Fibroblast of upper back skin (primary cell): ENCODE data around the gene CTNND2.

Experiments
- DNase-seq: peaks from one replicate; pipeline ENCODE4 v3.0.0-alpha.2; 2013

Gene CTNND2

DNA sequence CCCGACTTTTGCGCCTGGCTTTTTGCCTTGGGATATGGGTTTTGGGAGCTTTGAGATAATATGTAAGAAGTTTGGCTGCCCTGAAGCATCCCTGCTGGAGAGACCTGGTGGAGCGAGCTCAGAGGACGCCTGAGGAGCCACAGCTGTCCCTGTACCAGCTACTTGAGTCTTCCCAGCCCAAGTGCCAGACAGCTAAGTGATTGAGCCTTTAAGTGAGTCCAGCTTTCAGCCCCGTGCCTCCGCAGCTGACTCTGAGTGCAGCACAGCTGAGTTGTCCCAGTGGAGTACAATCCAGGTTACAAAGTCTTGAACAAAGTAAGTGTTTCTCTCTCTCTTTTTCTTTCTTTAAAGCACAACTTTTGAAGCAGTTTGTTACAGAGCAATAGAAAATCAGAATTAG, 939.4 kb downstream of the CTNND2 start:
- no peak for DNase-seq

DNA sequence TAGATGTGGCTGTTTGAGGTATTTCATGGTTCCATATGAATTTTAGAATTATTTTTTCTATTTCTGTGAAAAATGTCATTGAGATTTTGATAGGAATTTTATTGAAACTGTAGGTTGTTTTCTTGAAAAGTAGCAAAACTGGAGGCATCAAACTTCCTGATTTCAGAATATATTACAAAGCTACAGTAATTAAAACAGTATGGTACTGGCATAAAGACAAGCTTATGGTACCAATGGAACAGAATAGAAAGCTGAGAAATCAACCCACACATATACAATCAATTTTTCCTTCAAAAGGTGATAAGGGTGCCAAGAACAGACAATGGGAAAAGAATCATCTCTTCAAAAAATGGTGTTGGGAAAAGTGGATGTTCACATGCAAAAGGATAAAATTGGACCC, 945.5 kb downstream of the CTNND2 start:
- no peak for DNase-seq

DNA sequence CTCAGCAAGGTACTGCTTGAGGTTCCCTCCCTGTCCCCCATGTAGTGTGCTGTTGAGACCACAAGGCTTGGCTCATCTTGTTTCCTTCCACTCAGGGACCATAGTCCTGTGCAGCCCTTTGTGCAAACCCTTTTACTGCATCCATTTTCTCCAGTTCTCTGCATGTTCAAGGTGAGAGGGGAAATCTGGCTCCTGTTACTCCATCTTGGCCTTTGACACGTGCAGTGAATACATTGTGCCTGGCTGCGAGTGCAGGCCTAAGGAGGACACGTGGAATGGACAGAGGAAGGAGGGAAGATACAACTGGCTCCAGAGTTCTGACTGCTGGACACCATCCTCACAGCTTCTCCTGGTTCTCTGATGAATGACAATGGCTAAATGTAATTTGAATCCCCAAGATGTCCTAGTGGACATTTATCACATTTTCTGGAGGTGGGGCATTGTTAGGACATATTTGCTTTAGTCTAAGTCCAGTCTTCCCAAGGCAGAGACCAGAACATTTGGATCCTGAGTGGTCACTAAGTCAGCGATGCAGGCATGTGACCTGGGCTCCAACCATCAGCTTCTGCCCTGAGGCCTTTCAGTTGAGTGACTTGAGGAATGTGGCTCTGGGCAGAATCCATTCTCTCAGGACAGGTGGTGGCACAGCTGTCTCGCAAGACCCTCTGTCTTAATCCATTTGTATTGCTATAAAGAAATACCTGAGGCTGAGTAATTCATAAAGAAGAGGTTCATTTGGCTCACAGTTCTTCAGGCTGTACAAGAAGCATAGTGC, 954.2 kb downstream of the CTNND2 start:
- no peak for DNase-seq

DNA sequence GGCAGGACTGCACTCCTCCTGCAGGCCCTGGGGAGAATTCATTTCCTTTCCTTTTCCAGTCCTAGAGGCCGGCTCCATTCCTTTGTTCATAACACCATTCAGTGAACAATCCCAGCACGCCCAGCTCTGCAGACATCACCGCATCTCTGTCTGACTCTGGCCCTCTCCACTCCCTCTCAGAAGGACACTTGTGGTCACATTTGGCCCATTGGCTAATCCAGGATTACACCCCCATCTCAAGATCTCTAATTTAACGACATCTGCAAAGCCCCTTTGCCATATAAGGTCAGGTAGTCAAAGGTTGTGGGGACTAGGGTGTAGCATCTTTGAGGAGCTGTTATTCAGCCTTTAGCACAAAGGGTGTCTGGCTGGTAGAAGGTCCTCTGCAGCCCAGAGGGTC, 958.2 kb downstream of the CTNND2 start:
- DNase-seq = no peak

DNA sequence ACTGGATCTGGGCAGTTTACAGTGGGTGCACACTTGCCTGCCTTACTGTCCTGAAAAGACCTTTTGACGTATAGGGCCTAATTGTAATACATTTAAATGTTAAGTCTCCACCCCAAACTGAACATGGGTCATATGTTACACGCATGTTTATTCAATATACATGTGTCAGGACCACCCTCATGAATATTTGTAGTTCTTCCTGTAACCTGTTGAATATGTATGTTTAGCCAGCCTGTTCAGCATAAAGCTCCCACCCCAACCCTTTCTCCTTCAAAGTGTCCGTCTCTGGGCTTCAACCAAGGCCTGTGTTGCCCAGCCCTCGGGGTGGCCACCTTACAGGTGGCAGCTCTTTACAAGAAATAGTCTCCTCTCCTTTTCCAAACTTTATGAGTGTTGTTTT, 962.3 kb downstream of the CTNND2 start:
- no peak for DNase-seq

DNA sequence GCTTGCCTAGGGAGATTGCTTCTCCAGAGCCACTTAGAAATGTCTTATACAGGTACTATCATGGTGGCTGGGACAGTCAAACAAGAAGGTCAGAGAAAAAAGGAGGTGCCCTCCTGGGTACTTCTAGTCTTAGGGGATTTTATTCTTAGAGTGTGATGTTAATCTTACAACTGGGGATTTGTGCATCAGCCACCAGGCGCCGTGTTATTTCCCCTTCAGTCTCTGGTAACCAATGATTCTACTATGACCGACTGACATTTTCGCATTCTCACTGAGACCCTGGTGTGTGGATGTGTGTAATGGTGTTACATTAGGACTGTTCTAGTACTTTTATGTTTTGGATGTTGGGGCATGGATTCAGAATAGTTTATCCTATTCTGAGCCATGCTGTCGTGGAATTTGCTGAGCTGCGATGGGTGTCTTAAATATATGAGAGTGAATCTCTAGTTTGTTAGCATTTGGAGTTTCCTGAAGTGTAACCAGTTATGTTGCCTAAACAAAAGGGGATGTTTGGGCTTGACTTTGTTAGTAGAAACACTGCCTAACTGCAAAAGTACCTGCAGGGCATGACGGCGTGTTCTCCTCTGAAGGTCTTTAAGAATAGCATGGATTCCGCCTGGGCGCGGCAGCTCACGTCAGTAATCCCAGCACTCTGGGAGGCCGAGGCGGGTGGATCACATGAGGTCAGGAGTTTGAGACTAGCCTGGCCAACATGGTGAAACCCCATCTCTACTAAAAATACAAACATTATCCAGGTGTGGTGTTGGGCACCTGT, 968.0 kb downstream of the CTNND2 start:
- DNase-seq = no peak

DNA sequence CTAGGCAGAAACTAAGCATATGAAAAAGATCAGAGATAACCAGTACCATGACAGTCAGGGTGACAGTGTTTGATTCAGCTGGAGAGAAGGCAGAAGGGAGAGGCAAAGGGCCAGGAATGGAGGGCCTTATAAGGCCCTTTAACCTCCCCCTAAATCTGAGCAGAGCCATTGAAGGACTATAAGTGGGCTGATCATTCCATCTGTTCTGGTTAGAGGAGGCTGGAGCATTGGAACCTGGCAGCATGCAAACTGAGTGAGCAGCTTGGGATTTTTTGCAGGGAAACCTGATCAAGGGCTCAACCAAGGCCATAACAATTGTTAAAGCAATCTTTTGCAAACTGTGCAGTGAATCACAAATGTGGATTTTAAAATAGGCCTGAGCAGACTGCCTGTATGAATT, 968.7 kb downstream of the CTNND2 start:
- DNase-seq = no peak

DNA sequence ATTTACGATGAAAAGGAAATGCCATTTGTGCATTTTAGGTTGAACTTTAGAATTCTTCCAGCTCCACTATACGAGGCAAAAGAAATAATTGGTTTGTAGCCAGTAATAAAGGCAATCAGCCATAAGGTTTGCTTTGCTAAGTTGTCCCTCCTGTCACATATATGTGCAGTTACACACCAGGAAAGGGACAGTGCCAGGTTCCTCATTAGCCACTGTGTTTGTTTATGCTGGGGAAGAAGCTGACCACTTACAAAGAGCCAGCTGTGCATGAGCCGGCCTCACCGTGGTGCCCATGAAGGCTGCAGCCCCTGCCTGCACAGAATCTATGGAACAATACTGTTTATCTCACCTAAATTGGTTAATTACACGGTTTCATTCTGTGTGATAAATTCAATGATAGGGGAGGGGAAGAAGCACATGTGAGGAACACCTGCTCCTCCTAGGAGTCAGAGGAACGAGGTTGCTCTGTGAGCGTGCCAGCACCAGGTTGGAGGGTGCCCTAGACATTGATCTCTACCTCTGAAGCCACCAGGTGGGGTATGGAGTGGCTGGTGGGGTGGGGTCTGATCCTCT, 969.4 kb downstream of the CTNND2 start:
- no peak for DNase-seq

DNA sequence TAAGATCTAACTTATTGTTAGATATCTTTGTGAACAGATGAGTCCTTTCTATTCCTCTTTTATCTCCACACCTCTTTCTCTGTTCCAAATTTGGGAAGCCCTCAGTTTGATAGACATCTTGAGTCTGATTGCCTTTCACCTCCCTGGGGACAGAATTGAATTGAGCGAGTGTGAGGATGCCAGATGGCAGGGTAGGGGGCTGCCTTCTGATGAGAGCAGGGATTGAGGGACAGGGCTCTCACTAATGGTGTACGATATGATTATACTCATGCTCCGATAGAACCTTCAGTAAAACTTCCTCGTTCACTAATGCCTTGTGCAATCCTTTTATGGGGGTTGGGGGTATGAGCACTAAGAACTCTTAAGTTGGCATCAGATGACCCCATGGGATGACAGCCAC, 971.1 kb downstream of the CTNND2 start:
- no peak for DNase-seq

DNA sequence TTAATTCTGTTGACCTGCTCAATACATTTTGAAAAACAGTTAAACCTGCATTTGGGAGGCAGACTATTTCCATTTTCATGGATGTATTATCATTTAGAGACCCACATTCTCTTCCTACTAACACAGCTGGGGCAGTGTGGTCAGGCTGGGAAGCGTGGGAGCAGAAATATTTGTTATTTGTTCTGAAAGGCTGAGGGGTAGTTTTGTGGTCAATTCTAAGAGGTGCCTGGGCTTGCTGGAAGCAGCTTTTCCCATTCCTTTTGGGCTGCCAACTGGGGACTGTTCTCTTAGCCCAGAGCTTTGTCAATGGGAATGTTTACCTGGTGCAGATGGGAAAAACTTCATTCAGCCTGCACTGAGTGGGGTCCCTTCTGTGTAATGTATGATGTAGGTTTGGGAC, 971.8 kb downstream of the CTNND2 start:
- no peak for DNase-seq

DNA sequence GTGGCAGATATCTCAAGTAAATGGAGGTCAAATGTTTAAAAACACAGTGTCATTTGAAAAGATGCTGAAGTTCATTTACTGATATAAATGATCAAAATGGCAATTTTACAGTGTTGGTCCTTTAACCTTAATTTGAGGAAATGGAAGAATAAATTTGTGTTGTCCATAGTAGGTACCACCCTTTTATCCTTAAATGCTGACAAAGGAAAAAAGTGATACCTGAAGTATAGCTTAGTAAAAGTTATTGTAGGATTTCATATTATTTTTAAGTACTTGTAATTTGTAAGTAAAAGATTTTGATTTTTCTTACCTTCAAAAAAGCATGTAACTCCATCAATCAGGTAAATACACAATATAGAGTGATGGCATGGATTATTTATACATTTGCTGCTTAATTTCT, 976.6 kb downstream of the CTNND2 start:
- no peak for DNase-seq

DNA sequence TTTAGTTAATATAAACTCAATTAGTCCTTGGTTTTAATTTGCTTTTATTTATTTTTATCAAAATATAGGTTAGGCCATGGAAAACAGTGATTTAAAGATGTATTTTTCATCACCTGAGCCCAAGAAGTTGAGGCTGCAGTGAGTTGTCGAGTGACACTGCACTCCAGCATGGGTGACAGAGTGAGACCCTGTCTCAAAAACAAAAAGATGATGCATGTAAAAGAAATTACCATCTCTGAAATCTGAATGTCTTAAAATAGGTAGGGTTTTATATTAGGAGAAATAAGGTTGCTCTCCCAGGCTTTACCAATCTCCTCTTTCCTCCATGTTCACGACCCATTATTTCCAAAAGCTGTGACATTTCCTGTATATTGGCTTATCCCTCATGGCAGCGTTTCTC, 980.9 kb downstream of the CTNND2 start:
- DNase-seq = no peak
